ENCODE results near the gene LRRC51. TPM values are rescaled to one million over a fixed set of nuclear protein-coding genes. Genes with fewer than 3 reads are reported as not detected.
"Not testable (repeated sequence)": the region's sequence is repeated elsewhere in the genome, so short reads cannot be mapped to it uniquely, and the experiment has no call there.

LRRC51 gene
- total RNA-seq, 3 donors from 2014 or later, result 3.3 to 7.7 (median 7.3) TPM

DNA sequence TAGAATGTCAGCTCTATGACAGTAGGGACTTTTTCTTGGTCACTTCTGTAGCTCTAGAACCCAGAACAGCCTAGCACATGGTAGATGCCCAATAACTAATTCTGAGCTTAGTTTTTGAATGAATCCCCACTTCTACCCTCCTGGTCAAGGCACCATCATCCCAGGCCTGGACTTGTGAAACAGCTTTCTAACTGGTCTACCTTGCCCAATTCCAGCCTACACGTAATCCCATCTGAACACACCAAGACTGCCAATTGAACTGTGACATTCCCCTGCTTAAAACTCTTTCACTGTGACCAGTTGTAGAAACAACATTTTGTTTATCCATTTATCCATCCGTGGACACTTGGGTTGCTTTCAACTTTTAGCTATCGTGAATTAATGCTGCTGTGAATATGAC is 48.7 kb downstream of the LRRC51 start:
- Mint-ChIP-seq H3K4me3 (no peak overlapping the region), H3K27me3 (ENCODE audit: low read depth) (peaks cover 6% of the 10 kb centered on the region), H3K9me3 (peaks cover 15% of the 10 kb centered on the region), H3K4me1 (ENCODE audit: low read depth) (no peaks in the 10 kb centered on the region), H3K36me3 (ENCODE audit: insufficient read depth) (peaks cover 7% of the 10 kb centered on the region)
- ATAC-seq, result no peak
- no peak for DNase-seq

DNA sequence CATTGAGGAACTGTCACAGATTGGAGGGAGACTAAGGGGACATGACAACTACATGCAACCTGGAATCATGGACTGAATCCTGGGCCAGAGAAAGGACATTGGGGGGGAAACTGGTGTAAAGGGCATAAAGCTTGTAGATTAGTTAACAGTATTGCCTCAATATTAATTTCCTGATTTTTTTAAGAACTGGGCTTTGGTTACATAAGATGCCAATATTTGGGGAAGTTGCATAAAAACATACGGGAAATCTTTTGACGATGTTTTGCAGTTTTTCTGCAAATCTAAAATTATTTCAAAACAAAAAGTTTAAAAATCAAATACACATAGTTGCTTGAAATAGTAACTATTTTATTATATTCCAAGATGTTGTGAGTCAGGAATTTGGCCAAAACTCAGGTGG is 52.0 kb downstream of the LRRC51 start:
- Mint-ChIP-seq H3K9me3 (peaks cover 15% of the 10 kb centered on the region), H3K27me3 (ENCODE audit: low read depth) (peaks cover 8% of the 10 kb centered on the region), H3K4me1 (ENCODE audit: low read depth) (no peaks in the 10 kb centered on the region), H3K36me3 (ENCODE audit: insufficient read depth) (peaks cover 7% of the 10 kb centered on the region), H3K4me3 (no peak overlapping the region)
- no peak for DNase-seq
- ATAC-seq, result no peak

- not testable (repeated sequence) for H3K27me3 Mint-ChIP-seq (ENCODE audit: low read depth); ATAC-seq; H3K4me1 Mint-ChIP-seq (ENCODE audit: low read depth); H3K4me3 Mint-ChIP-seq; H3K36me3 Mint-ChIP-seq (ENCODE audit: insufficient read depth); H3K9me3 Mint-ChIP-seq; DNase-seq
Measured at GRCh38 chr11:72135473-72135872, 54.8 kb downstream of the LRRC51 start, which contains the start of gene FOLR3. FOLR3 (plus strand) TSS chr11:72135725; CDS start chr11:72135953, 228 bp downstream.

GRCh38 chr11:72135891-72136683 is 55.4 kb downstream of the LRRC51 start:
- Mint-ChIP-seq H3K27me3 (ENCODE audit: low read depth) (peaks cover 11% of the 10 kb centered on the region), H3K4me3 (no peak overlapping the region), H3K36me3 (ENCODE audit: insufficient read depth) (no peaks in the 10 kb centered on the region), H3K4me1 (ENCODE audit: low read depth) (peaks cover 3% of the 10 kb centered on the region), H3K9me3 (no peaks in the 10 kb centered on the region)
- no peak for DNase-seq
- ATAC-seq, result no peak

DNA sequence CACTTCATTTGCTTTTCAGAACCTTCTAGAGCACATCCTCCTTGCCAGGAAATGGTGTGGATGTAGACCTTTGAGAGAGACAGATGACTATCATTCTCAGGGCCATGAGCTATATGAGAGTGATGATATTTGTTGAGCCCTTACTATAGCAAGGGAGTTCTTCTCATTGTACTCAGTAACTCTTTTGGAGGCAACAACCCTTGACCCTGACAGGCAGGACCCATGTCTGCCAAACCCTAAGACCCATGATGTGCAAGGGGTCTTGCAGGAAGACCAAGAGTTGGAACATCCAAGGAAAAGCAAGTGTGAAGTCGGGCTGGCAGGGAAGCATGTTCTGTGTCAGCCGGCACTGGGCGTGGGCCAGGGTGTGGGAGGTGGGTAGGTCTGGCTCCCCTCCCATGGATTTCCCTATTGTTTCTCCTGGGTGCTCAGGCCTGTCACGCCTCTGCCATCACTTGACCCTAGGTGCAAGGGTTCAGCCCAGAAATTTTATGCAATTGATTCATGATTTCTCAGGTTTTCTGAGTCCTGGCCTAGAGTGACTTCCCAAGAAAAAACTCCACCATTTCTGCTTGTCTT is 56.1 kb downstream of the LRRC51 start:
- ATAC-seq (no peak), DNase-seq (no peak)
- Mint-ChIP-seq H3K4me1 (ENCODE audit: low read depth) (peaks cover 7% of the 10 kb centered on the region), H3K27me3 (ENCODE audit: low read depth) (peaks cover 15% of the 10 kb centered on the region), H3K4me3 (no peak overlapping the region), H3K9me3 (no peaks in the 10 kb centered on the region), H3K36me3 (ENCODE audit: insufficient read depth) (no peaks in the 10 kb centered on the region)

GRCh38 chr11:72138821-72139390 is 58.3 kb downstream of the LRRC51 start:
- no peaks in the 10 kb centered on the region for H3K9me3 Mint-ChIP-seq
- no peak overlapping the region for H3K4me3 Mint-ChIP-seq
- peaks cover 10% of the 10 kb centered on the region for H3K4me1 Mint-ChIP-seq (ENCODE audit: low read depth)
- H3K36me3 Mint-ChIP-seq (ENCODE audit: insufficient read depth), result no peaks in the 10 kb centered on the region
- DNase-seq (no peak), ATAC-seq (no peak)
- H3K27me3 Mint-ChIP-seq (ENCODE audit: low read depth), result peaks cover 13% of the 10 kb centered on the region

DNA sequence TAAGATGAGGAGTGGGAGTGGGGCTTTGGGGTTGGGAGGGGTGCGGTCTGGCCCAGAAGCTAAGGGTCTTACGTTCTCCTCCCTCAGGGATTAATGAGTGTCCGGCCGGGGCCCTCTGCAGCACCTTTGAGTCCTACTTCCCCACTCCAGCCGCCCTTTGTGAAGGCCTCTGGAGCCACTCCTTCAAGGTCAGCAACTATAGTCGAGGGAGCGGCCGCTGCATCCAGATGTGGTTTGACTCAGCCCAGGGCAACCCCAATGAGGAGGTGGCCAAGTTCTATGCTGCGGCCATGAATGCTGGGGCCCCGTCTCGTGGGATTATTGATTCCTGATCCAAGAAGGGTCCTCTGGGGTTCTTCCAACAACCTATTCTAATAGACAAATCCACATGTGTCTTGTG is 58.9 kb downstream of the LRRC51 start:
- H3K36me3 Mint-ChIP-seq (ENCODE audit: insufficient read depth), result no peaks in the 10 kb centered on the region
- DNase-seq (no peak), ATAC-seq (no peak)
- H3K4me1 Mint-ChIP-seq (ENCODE audit: low read depth), result peaks cover 11% of the 10 kb centered on the region
- no peaks in the 10 kb centered on the region for H3K9me3 Mint-ChIP-seq
- H3K27me3 Mint-ChIP-seq (ENCODE audit: low read depth), result peaks cover 14% of the 10 kb centered on the region
- H3K4me3 Mint-ChIP-seq, result no peak overlapping the region

- Mint-ChIP-seq H3K4me3 (no peak overlapping the region), H3K4me1 (ENCODE audit: low read depth) (peaks cover 11% of the 10 kb centered on the region), H3K27me3 (ENCODE audit: low read depth) (peaks cover 12% of the 10 kb centered on the region), H3K36me3 (ENCODE audit: insufficient read depth) (no peaks in the 10 kb centered on the region), H3K9me3 (no peaks in the 10 kb centered on the region)
- ATAC-seq (no peak), DNase-seq (no peak)
Measured at GRCh38 chr11:72140661-72141060, 60.0 kb downstream of the LRRC51 start.

- DNase-seq (no peak), ATAC-seq (peak; percentile 78 to 86)
- Mint-ChIP-seq H3K27me3 (ENCODE audit: low read depth) (peaks cover 12% of the 10 kb centered on the region), H3K36me3 (ENCODE audit: insufficient read depth) (no peaks in the 10 kb centered on the region), H3K4me1 (ENCODE audit: low read depth) (peaks cover 11% of the 10 kb centered on the region), H3K4me3 (no peak overlapping the region), H3K9me3 (no peaks in the 10 kb centered on the region)
Measured at GRCh38 chr11:72141066-72141465, 60.4 kb downstream of the LRRC51 start.

DNA sequence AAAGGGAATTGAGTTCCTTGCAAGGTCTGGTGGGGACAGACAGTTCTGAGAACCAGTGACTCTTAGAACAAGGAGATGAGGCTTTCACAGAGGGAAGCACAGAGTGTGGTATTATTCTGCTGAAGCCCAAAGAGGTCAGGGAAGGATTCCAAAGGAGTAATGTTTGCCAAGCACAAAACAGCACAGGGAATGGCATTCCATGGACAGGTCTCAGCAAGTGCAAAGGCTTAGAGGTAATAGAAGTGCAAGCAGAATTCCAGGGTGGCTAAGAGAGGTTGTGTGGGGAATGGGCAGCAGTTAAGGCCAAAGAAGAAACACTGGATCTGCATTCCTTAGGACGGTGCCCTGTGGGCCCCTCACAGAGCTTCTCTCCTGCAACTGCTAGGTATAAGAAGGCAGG is 61.4 kb downstream of the LRRC51 start:
- H3K4me3 Mint-ChIP-seq, result not testable (repeated sequence)

DNA sequence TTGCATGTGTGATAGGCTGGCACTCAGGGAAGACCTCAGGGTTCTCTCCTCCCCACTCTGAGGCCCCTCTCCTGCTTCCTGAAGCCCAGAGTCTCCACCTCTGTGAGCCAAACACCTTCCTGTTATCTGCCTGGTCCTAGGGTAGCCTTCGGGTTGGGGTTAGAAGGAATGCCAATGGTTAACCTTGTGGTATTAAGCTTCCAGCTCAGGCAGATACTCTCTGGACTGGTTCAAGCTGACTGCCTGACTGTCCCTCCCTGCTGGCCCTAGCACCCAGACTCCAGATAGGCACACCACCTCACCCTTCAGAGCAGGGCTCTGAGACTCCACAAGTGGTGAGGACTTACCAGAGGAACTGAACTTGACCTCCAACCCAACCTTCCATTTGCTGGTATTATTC is 61.9 kb downstream of the LRRC51 start:
- not testable (repeated sequence) for H3K36me3 Mint-ChIP-seq (ENCODE audit: insufficient read depth); ATAC-seq; H3K9me3 Mint-ChIP-seq; DNase-seq; H3K4me3 Mint-ChIP-seq
- Mint-ChIP-seq H3K4me1 (ENCODE audit: low read depth) (peaks cover 11% of the 10 kb centered on the region), H3K27me3 (ENCODE audit: low read depth) (peaks cover 12% of the 10 kb centered on the region)

More for the DNA sequence above, 61.4 kb downstream of the LRRC51 start:
- not testable (repeated sequence) for H3K36me3 Mint-ChIP-seq (ENCODE audit: insufficient read depth); DNase-seq; ATAC-seq; H3K9me3 Mint-ChIP-seq
- Mint-ChIP-seq H3K4me1 (ENCODE audit: low read depth) (peaks cover 11% of the 10 kb centered on the region), H3K27me3 (ENCODE audit: low read depth) (peaks cover 12% of the 10 kb centered on the region)

GRCh38 chr11:72144807-72145565 is 64.3 kb downstream of the LRRC51 start:
- DNase-seq, result no peak
- H3K9me3 Mint-ChIP-seq, result no peaks in the 10 kb centered on the region

More at GRCh38 chr11:72144807-72145565, 64.3 kb downstream of the LRRC51 start:
- Mint-ChIP-seq H3K36me3 (ENCODE audit: insufficient read depth) (no peaks in the 10 kb centered on the region), H3K4me3 (no peak overlapping the region), H3K27me3 (ENCODE audit: low read depth) (peaks cover 12% of the 10 kb centered on the region), H3K4me1 (ENCODE audit: low read depth) (peaks cover 11% of the 10 kb centered on the region)
- no peak for ATAC-seq
